GM23338 (cell line): ENCODE measurements around the gene SARS1.

ENCODE experiments used
- CREB1 ChIP-seq: fragments of 250-450 bp; sonication (Bioruptor Pico); IDR thresholded peaks from 2 replicates; pipeline ENCODE4 v1.5.0; 2020; ENCODE audit warnings: low read depth, mild to moderate bottlenecking, moderate library complexity
- EZH2 ChIP-seq: fragments of 200-600 bp; sonication (generic); IDR thresholded peaks from one replicate; pipeline ENCODE4 v1.8.0; 2017; ENCODE audit warnings: antibody characterized with exemption, mild to moderate bottlenecking, low read depth; ENCODE audit not compliant: unreplicated experiment
- EZH2phosphoT487 ChIP-seq: fragments of 200-600 bp; sonication (generic); IDR thresholded peaks from one replicate; pipeline ENCODE4 v1.8.1; 2018; ENCODE audit warnings: antibody characterized with exemption; ENCODE audit not compliant: unreplicated experiment
- JUNB ChIP-seq: IDR thresholded peaks from one replicate; pipeline ENCODE4 v1.6.1; 2016; ENCODE audit warnings: antibody characterized with exemption; ENCODE audit not compliant: unreplicated experiment
- NANOG ChIP-seq: IDR thresholded peaks from 2 replicates; pipeline ENCODE4 v1.6.1; 2016; ENCODE audit warnings: antibody characterized with exemption, borderline replicate concordance
- POLR2AphosphoS5 ChIP-seq: IDR thresholded peaks from 2 replicates; pipeline ENCODE4 v1.6.1; 2016; ENCODE audit warnings: antibody characterized with exemption, low read depth
- ZNF114 ChIP-seq: fragments of 250-450 bp; sonication (Bioruptor Pico); IDR thresholded peaks from 2 replicates; pipeline ENCODE4 v1.5.0; 2020; ENCODE audit warnings: mild to moderate bottlenecking, moderate library complexity
- ZNF331 ChIP-seq: fragments of 250-450 bp; sonication (Bioruptor Pico); IDR thresholded peaks from 2 replicates; pipeline ENCODE4 v1.5.0; 2020; ENCODE audit warnings: low read depth, mild to moderate bottlenecking, moderate library complexity
- TF ChIP-seq, protein P1 (sequence below), 2 experiments: fragments of 200-600 bp in 1 of 2; sonication (generic) in 1 of 2; conservative IDR thresholded peaks; 2 replicates each; pipeline versions ENCODE4 v1.5.1 to v1.6.1; 2016 to 2017; ENCODE audit warnings: antibody characterized with exemption in 2 of 2, low read depth in 2 of 2, mild to moderate bottlenecking in 2 of 2, moderate library complexity in 1 of 2
- TF ChIP-seq, protein P2 (sequence below): IDR thresholded peaks from one replicate; pipeline ENCODE4 v1.6.1; 2018; ENCODE audit warnings: antibody characterized with exemption; ENCODE audit not compliant: unreplicated experiment
- TF ChIP-seq, protein P3 (sequence below): IDR thresholded peaks from 2 replicates; pipeline ENCODE4 v1.6.1; 2016; ENCODE audit warnings: antibody characterized with exemption

DNA sequence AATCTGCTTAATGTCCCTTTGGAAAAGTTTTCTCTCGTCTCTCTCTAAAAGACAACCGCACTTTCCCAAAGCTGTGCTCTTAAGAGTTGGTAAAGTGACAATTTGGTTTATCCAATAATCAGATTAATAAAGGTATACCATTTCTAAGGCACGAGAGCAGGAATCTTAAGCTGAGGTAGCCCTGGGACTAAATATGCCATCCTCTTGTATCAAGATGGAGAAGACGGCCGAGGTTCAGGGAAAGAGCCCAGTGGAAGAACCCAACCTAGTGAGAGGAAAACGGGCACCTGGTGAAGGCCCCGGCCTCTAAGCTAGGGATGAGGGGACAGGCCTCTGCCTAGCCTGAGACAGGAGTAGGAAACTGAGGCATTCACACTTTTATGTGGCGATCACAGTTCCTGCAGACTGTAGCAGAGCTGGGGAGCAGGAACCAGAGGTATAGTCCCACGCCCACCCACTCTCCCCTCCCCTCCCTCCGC, 334 bp upstream of the SARS1 start:
- TF ChIP-seq POLR2AphosphoS5 = no peak
- TF ChIP-seq, protein P1, sequence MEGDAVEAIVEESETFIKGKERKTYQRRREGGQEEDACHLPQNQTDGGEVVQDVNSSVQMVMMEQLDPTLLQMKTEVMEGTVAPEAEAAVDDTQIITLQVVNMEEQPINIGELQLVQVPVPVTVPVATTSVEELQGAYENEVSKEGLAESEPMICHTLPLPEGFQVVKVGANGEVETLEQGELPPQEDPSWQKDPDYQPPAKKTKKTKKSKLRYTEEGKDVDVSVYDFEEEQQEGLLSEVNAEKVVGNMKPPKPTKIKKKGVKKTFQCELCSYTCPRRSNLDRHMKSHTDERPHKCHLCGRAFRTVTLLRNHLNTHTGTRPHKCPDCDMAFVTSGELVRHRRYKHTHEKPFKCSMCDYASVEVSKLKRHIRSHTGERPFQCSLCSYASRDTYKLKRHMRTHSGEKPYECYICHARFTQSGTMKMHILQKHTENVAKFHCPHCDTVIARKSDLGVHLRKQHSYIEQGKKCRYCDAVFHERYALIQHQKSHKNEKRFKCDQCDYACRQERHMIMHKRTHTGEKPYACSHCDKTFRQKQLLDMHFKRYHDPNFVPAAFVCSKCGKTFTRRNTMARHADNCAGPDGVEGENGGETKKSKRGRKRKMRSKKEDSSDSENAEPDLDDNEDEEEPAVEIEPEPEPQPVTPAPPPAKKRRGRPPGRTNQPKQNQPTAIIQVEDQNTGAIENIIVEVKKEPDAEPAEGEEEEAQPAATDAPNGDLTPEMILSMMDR (conservative IDR thresholded peaks at IDR 0.05; ENCODE audit: low read depth in 2 of 2) = no peak
- TF ChIP-seq ZNF331 = no peak
- no peak for TF ChIP-seq EZH2phosphoT487
- TF ChIP-seq, protein P2, sequence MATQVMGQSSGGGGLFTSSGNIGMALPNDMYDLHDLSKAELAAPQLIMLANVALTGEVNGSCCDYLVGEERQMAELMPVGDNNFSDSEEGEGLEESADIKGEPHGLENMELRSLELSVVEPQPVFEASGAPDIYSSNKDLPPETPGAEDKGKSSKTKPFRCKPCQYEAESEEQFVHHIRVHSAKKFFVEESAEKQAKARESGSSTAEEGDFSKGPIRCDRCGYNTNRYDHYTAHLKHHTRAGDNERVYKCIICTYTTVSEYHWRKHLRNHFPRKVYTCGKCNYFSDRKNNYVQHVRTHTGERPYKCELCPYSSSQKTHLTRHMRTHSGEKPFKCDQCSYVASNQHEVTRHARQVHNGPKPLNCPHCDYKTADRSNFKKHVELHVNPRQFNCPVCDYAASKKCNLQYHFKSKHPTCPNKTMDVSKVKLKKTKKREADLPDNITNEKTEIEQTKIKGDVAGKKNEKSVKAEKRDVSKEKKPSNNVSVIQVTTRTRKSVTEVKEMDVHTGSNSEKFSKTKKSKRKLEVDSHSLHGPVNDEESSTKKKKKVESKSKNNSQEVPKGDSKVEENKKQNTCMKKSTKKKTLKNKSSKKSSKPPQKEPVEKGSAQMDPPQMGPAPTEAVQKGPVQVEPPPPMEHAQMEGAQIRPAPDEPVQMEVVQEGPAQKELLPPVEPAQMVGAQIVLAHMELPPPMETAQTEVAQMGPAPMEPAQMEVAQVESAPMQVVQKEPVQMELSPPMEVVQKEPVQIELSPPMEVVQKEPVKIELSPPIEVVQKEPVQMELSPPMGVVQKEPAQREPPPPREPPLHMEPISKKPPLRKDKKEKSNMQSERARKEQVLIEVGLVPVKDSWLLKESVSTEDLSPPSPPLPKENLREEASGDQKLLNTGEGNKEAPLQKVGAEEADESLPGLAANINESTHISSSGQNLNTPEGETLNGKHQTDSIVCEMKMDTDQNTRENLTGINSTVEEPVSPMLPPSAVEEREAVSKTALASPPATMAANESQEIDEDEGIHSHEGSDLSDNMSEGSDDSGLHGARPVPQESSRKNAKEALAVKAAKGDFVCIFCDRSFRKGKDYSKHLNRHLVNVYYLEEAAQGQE = no peak
- no peak for TF ChIP-seq EZH2
- no peak for TF ChIP-seq CREB1 (CRISPR knock-in tag)
- TF ChIP-seq, protein P3, sequence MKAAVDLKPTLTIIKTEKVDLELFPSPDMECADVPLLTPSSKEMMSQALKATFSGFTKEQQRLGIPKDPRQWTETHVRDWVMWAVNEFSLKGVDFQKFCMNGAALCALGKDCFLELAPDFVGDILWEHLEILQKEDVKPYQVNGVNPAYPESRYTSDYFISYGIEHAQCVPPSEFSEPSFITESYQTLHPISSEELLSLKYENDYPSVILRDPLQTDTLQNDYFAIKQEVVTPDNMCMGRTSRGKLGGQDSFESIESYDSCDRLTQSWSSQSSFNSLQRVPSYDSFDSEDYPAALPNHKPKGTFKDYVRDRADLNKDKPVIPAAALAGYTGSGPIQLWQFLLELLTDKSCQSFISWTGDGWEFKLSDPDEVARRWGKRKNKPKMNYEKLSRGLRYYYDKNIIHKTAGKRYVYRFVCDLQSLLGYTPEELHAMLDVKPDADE = no peak
- TF ChIP-seq JUNB = no peak
- no peak for TF ChIP-seq NANOG
- TF ChIP-seq ZNF114 = no peak
